ENCODE data around the gene ABTB1.

The ABTB1 gene

GRCh38 chr3:127672429-127673190 is at the start of gene ABTB1:
TSS of gene ABTB1 (plus strand) at chr3:127672952. CDS start at chr3:127673026, 74 bp downstream.
- H3K36me3 ChIP-seq: peaks cover 40% of the 10 kb centered on the region
- no peaks in the 10 kb centered on the region for H3K9me3 ChIP-seq
- TF ChIP-seq CTCF (IDR thresholded peaks at IDR 0.05): peak; percentile 20
- peaks cover 48 to 55% of the 10 kb centered on the region in 2 experiments for H3K4me1 ChIP-seq (ENCODE audit: control insufficient read depth in 1 of 2, insufficient read depth in 1 of 2, low read depth in 1 of 2, low read length in 1 of 2)
- peak within 1 kb of the TSS; percentile 99 for H3K27ac ChIP-seq
- H3K4me3 ChIP-seq (ENCODE audit: low read depth in 1 of 2, low read length in 1 of 2): peak within 1 kb of the TSS; percentile 79 to 93
- H3K27me3 ChIP-seq: no peaks in the 10 kb centered on the region

- Histone ChIP-seq H3K9me3 (no peaks in the 10 kb centered on the region), H3K4me3 (ENCODE audit: low read depth in 1 of 2, low read length in 1 of 2) (no peak overlapping the region), H3K36me3 (peaks cover 34% of the 10 kb centered on the region), H3K27ac (no peak overlapping the region), H3K27me3 (peaks cover 34% of the 10 kb centered on the region), H3K4me1 (ENCODE audit: control insufficient read depth in 1 of 2, insufficient read depth in 1 of 2, low read depth in 1 of 2, low read length in 1 of 2) (peaks cover 0 to 4% of the 10 kb centered on the region in 2 experiments)
- TF ChIP-seq CTCF (IDR thresholded peaks at IDR 0.05): no peak
These were observed 48.7 kb upstream of the ABTB1 start for GRCh38 chr3:127624063-127624462.

GRCh38 chr3:127625821-127626220 is 46.9 kb upstream of the ABTB1 start:
- no peak for TF ChIP-seq CTCF (IDR thresholded peaks at IDR 0.05)
- peaks cover 52% of the 10 kb centered on the region for H3K27me3 ChIP-seq
- H3K36me3 ChIP-seq: peaks cover 24% of the 10 kb centered on the region
- H3K27ac ChIP-seq: no peak overlapping the region
- no peaks in the 10 kb centered on the region for H3K9me3 ChIP-seq
- H3K4me3 ChIP-seq (ENCODE audit: low read depth in 1 of 2, low read length in 1 of 2): no peak overlapping the region
- peaks cover 13 to 17% of the 10 kb centered on the region in 2 experiments for H3K4me1 ChIP-seq (ENCODE audit: control insufficient read depth in 1 of 2, insufficient read depth in 1 of 2, low read depth in 1 of 2, low read length in 1 of 2)

GRCh38 chr3:127628426-127628787 is 44.3 kb upstream of the ABTB1 start:
- TF ChIP-seq CTCF (IDR thresholded peaks at IDR 0.05): no peak
- Histone ChIP-seq H3K27ac (no peak overlapping the region), H3K27me3 (peaks cover 70% of the 10 kb centered on the region), H3K9me3 (no peaks in the 10 kb centered on the region), H3K4me3 (ENCODE audit: low read depth in 1 of 2, low read length in 1 of 2) (peak overlapping the region in 1 of 2 experiments; percentile 21), H3K36me3 (no peaks in the 10 kb centered on the region), H3K4me1 (ENCODE audit: control insufficient read depth in 1 of 2, insufficient read depth in 1 of 2, low read depth in 1 of 2, low read length in 1 of 2) (peaks cover 13 to 17% of the 10 kb centered on the region in 2 experiments)

GRCh38 chr3:127628788-127629466 is 43.8 kb upstream of the ABTB1 start, which contains the start of gene PODXL2:
TSS of gene PODXL2 (plus strand) at chr3:127629185. CDS start at chr3:127629220, 35 bp downstream.
- no peaks in the 10 kb centered on the region for H3K36me3 ChIP-seq
- H3K27me3 ChIP-seq: peaks cover 70% of the 10 kb centered on the region
- peak within 1 kb of the TSS; percentile 57 to 65 for H3K4me3 ChIP-seq (ENCODE audit: low read depth in 1 of 2, low read length in 1 of 2)
- no peaks in the 10 kb centered on the region for H3K9me3 ChIP-seq
- no peak for TF ChIP-seq CTCF (IDR thresholded peaks at IDR 0.05)
- no peak within 1 kb of the TSS for H3K27ac ChIP-seq
- H3K4me1 ChIP-seq (ENCODE audit: control insufficient read depth in 1 of 2, insufficient read depth in 1 of 2, low read depth in 1 of 2, low read length in 1 of 2): peaks cover 13 to 17% of the 10 kb centered on the region in 2 experiments
